Keratinocyte (primary cell): ENCODE measurements around the gene FRMD4B. TPM values are rescaled to one million over a fixed set of nuclear protein-coding genes. Genes with fewer than 3 reads are reported as not detected.

ENCODE experiments used
- DNase-seq: peaks from one replicate; pipeline ENCODE4 v3.0.0-alpha.2; 2011; ENCODE audit warnings: low read depth, missing footprints, low spot score
- FAIRE-seq: peaks from 2 replicates; lab custom pipeline; 2011; peaks lifted over from hg19 to GRCh38; lab: Jason Lieb, UNC
- H2AFZ ChIP-seq: 2 replicates; pipeline ENCODE4 v1.6.0; 2012; ENCODE audit warnings: low read length, control low read depth, inconsistent platforms; ENCODE audit not compliant: control insufficient read depth
- H3K27ac ChIP-seq: 2 replicates; pipeline ENCODE4 v1.5.1; 2011; ENCODE audit warnings: low read length; ENCODE audit not compliant: control insufficient read depth, insufficient read depth
- H3K27me3 ChIP-seq: 3 replicates; pipeline ENCODE4 v1.6.0; 2011; ENCODE audit warnings: low read length; ENCODE audit not compliant: control insufficient read depth, insufficient read depth; ENCODE audit errors: extremely low read depth
- H3K36me3 ChIP-seq, 2 experiments: 2 replicates in 1 of 2; 3 replicates in 1 of 2; pipeline ENCODE4 v1.5.1; 2011; ENCODE audit warnings: low read length in 2 of 2, mild to moderate bottlenecking in 1 of 2; ENCODE audit not compliant: control insufficient read depth in 2 of 2, insufficient read depth in 2 of 2; ENCODE audit errors: extremely low read depth in 1 of 2
- H3K4me1 ChIP-seq: 3 replicates; pipeline ENCODE4 v1.5.1; 2011; ENCODE audit warnings: low read length; ENCODE audit not compliant: control insufficient read depth, insufficient read depth; ENCODE audit errors: extremely low read depth
- H3K4me2 ChIP-seq: 3 replicates; pipeline ENCODE4 v1.6.0; 2011; ENCODE audit warnings: low read depth, low read length; ENCODE audit not compliant: control insufficient read depth, insufficient read depth; ENCODE audit errors: extremely low read depth
- H3K4me3 ChIP-seq, 3 experiments: fragments of 200-600 bp in 1 of 3; sonication (generic) in 1 of 3; 2 replicates in 2 of 3; 3 replicates in 1 of 3; pipeline ENCODE4 v1.5.1; 2011 to 2016; ENCODE audit warnings: low read length in 3 of 3, mild to moderate bottlenecking in 3 of 3, control low read depth in 2 of 3, inconsistent platforms in 1 of 3, low read depth in 1 of 3, mixed read lengths in 1 of 3, mixed run types in 1 of 3, moderate library complexity in 1 of 3; ENCODE audit not compliant: control insufficient read depth in 2 of 3, insufficient read depth in 2 of 3; ENCODE audit errors: extremely low read depth in 1 of 3
- H3K79me2 ChIP-seq: 2 replicates; pipeline ENCODE4 v1.6.0; 2012; ENCODE audit warnings: low read length; ENCODE audit not compliant: control insufficient read depth, insufficient read depth
- H3K9ac ChIP-seq: 3 replicates; pipeline ENCODE4 v1.6.0; 2011; ENCODE audit warnings: low read length; ENCODE audit not compliant: control insufficient read depth, insufficient read depth; ENCODE audit errors: extremely low read depth
- H3K9me1 ChIP-seq: 3 replicates; pipeline ENCODE4 v1.6.0; 2011; ENCODE audit warnings: low read length; ENCODE audit not compliant: control insufficient read depth, insufficient read depth; ENCODE audit errors: extremely low read depth
- H3K9me3 ChIP-seq: 2 replicates; pipeline ENCODE4 v1.5.1; 2012; ENCODE audit warnings: low read depth, low read length; ENCODE audit not compliant: control insufficient read depth
- H4K20me1 ChIP-seq: 3 replicates; pipeline ENCODE4 v1.6.0; 2011; ENCODE audit warnings: low read length; ENCODE audit not compliant: control insufficient read depth, insufficient read depth; ENCODE audit errors: extremely low read depth
- EZH2 ChIP-seq: IDR thresholded peaks from one replicate; pipeline ENCODE4 v1.6.1; 2012; ENCODE audit warnings: inconsistent platforms, mild to moderate bottlenecking, low read length, moderate library complexity
- dilution Hi-C: fragments of 300-500 bp; cut with MboI; formaldehyde crosslinking; loops from one replicate; pipeline ENCODE4 v1.7.0; 2020; ENCODE audit warnings: low sequenced_read_pairs; ENCODE audit not compliant: extremely low pct_ligation_motif_present
- polyA plus RNA-seq, 5 experiments: library from polyadenylated mRNA; depleted of rRNA in 3 of 5; stranded (reverse) in 3 of 5; stranded (forward) in 1 of 5; unstranded in 1 of 5; fragments of >200 nt; gene quantifications; 1 replicate in 1 of 5; 2 replicates in 3 of 5; 3 replicates in 1 of 5; pipeline versions ENCODE4 v1.2.1 to v1.2.3, GENCODE V29; 2011 to 2012; ENCODE audit warnings: missing spikeins in 2 of 5, low read depth in 1 of 5, low replicate concordance in 1 of 5
- TF ChIP-seq, protein P1 (sequence below), 3 experiments: IDR thresholded peaks in 1 of 3; conservative IDR thresholded peaks in 1 of 3; optimal IDR thresholded peaks in 1 of 3; 2 replicates in 2 of 3; 3 replicates in 1 of 3; pipeline versions ENCODE3 to v1.5.1; 2011; ENCODE audit warnings: low read length in 3 of 3, mild to moderate bottlenecking in 3 of 3, moderate library complexity in 2 of 3, control low read depth in 1 of 3, inconsistent platforms in 1 of 3; ENCODE audit not compliant: insufficient read depth in 2 of 3; ENCODE audit errors: extremely low read depth in 1 of 3

Gene FRMD4B
- polyA plus RNA-seq, 1 donor (not counting 4 experiments of a cell fraction or from before 2014, with no cell fraction given): 48.3 TPM

DNA sequence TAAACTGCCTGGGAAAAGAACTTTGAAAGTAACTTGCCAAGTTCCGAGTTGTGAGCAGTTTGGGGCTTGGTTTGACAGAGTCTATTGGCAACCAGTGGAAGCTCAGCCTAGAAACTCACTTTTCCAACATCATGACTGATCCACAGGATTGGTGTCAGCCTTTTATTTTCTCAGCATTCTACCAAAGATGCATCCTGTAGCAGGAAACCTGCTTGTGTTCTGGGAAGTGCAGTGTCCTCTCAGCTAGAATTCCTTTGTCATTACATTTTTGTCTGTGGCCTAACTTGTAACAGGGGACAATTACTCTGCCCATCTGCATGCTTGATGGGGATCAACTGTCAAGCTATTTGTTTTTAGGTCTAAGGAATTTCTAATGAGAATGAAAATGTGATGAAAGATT, 146.8 kb downstream of the FRMD4B start:
- H3K4me1 ChIP-seq: peaks cover 12% of the 10 kb centered on the region
- no peaks in the 10 kb centered on the region for H3K27me3 ChIP-seq
- DNase-seq (no peak), FAIRE-seq (no peak)
- H4K20me1 ChIP-seq: no peaks in the 10 kb centered on the region
- no peaks in the 10 kb centered on the region for H3K79me2 ChIP-seq
- no peak overlapping the region for H3K4me2 ChIP-seq
- H3K9ac ChIP-seq: no peak overlapping the region
- dilution Hi-C loops: no loop called here
- no peaks in the 10 kb centered on the region for H3K9me3 ChIP-seq
- H3K36me3 ChIP-seq: peaks cover 0 to 6% of the 10 kb centered on the region in 2 experiments
- no peak overlapping the region for H3K4me3 ChIP-seq
- no peaks in the 10 kb centered on the region for H3K9me1 ChIP-seq
- H2AFZ ChIP-seq: no peak overlapping the region
- no peak overlapping the region for H3K27ac ChIP-seq
- TF ChIP-seq EZH2: no peak
- TF ChIP-seq, protein P1, sequence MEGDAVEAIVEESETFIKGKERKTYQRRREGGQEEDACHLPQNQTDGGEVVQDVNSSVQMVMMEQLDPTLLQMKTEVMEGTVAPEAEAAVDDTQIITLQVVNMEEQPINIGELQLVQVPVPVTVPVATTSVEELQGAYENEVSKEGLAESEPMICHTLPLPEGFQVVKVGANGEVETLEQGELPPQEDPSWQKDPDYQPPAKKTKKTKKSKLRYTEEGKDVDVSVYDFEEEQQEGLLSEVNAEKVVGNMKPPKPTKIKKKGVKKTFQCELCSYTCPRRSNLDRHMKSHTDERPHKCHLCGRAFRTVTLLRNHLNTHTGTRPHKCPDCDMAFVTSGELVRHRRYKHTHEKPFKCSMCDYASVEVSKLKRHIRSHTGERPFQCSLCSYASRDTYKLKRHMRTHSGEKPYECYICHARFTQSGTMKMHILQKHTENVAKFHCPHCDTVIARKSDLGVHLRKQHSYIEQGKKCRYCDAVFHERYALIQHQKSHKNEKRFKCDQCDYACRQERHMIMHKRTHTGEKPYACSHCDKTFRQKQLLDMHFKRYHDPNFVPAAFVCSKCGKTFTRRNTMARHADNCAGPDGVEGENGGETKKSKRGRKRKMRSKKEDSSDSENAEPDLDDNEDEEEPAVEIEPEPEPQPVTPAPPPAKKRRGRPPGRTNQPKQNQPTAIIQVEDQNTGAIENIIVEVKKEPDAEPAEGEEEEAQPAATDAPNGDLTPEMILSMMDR (optimal IDR thresholded peaks at IDR 0.05 in 1 of 3, IDR thresholded peaks at IDR 0.05 in 1 of 3, conservative IDR thresholded peaks at IDR 0.05 in 1 of 3; ENCODE audit: extremely low read depth in 1 of 3, insufficient read depth in 2 of 3, low read length in 3 of 3): no peak

DNA sequence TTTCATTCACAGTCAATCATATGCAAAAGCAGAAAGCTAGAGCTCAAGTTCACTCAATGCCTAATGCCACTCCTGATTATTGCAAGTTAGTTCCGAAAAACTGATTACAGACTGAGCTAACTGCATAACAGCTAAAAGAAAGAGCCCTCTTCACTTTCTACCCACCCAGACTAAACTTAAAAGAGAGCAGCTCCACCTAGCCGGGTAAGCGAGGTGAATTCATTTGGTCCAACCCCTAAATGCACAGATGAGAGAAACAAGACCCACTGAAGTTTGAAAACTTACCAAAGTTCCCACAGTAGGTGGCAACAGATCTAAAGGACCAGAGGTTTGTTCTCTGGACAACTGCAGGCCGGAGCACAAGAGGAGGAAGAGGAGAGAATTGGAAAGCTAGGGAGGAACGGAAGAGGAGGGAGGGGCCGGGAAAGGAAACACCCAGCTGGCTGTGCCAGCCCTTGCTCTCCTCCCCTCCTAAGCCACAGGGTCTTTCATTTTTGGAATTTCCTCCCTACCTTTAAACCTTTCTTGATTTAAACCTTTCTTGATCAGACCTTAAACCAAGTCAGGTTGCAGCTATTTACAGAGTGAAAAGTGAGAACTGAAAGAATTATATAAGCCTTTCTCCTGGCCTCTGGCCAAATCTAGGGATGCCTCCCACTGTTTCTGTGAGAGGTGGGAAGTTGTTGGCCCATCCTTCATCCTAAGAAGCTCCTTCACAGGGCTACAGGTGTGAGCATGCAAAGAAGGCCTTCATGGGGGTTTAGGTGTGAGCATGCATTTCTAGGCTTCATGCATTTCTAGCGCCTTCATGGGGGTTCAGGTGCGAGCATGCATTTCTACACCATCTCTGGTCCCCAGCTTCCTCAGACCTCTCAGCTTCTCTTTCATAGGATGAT, 148.8 kb downstream of the FRMD4B start:
- Histone ChIP-seq H3K27me3 (no peaks in the 10 kb centered on the region), H3K4me2 (peak overlapping the region; percentile 17), H3K27ac (no peak overlapping the region), H4K20me1 (no peaks in the 10 kb centered on the region), H3K4me3 (peak overlapping the region in 2 of 3 experiments; percentile 15 to 29), H3K4me1 (peaks cover 8% of the 10 kb centered on the region), H3K9ac (peak overlapping the region; percentile 2), H3K36me3 (peaks cover 0 to 8% of the 10 kb centered on the region in 2 experiments), H3K9me1 (no peaks in the 10 kb centered on the region), H2AFZ (no peak overlapping the region), H3K9me3 (no peaks in the 10 kb centered on the region), H3K79me2 (no peaks in the 10 kb centered on the region)
- FAIRE-seq: peak; percentile 26
- no peak for DNase-seq
- dilution Hi-C loops: no loop called here
- TF ChIP-seq EZH2: no peak
- TF ChIP-seq, protein P1 (optimal IDR thresholded peaks at IDR 0.05 in 1 of 3, IDR thresholded peaks at IDR 0.05 in 1 of 3, conservative IDR thresholded peaks at IDR 0.05 in 1 of 3; ENCODE audit: extremely low read depth in 1 of 3, insufficient read depth in 2 of 3, low read length in 3 of 3): no peak
